CD14-positive monocyte (primary cell): Measurements from ENCODE around the gene FREM1. TPM values are rescaled to one million over a fixed set of nuclear protein-coding genes. Genes with fewer than 3 reads are reported as not detected.

Experiments used
- DNase-seq, 3 donors: peaks; one replicate each; pipeline ENCODE4 v3.0.0-alpha.2; 2011 to 2022
- H2AFZ ChIP-seq: 2 replicates; pipeline ENCODE4 v1.6.0; 2012; ENCODE audit warnings: mild to moderate bottlenecking, low read depth, low read length, inconsistent platforms; ENCODE audit not compliant: insufficient read depth, poor library complexity, severe bottlenecking
- H3K27ac ChIP-seq, 2 donors: 1 replicate in 1 of 2; 2 replicates in 1 of 2; pipeline ENCODE4 v1.5.1; 2012 to 2013; ENCODE audit warnings: low read length in 2 of 2, control low read depth in 1 of 2, inconsistent platforms in 1 of 2, low read depth in 1 of 2, mild to moderate bottlenecking in 1 of 2
- H3K27me3 ChIP-seq, 2 donors: one replicate each; pipeline versions ENCODE4 v1.6.0 to v1.6.1; 2011 to 2013; ENCODE audit warnings: low read length in 2 of 2; ENCODE audit not compliant: control insufficient read depth in 2 of 2, insufficient read depth in 2 of 2
- H3K36me3 ChIP-seq, 2 donors: replicated peaks in 1 of 2; 1 replicate in 1 of 2; 2 replicates in 1 of 2; pipeline versions ENCODE4 v1.5.1 to v1.6.1; 2012 to 2013; ENCODE audit warnings: low read length in 2 of 2, control low read depth in 1 of 2, inconsistent platforms in 1 of 2, mild to moderate bottlenecking in 1 of 2; ENCODE audit not compliant: insufficient read depth in 2 of 2, control insufficient read depth in 1 of 2
- H3K4me1 ChIP-seq, 2 donors: 1 replicate in 1 of 2; 2 replicates in 1 of 2; pipeline versions ENCODE4 v1.5.1 to v1.6.1; 2012 to 2013; ENCODE audit warnings: low read length in 2 of 2, control low read depth in 1 of 2, inconsistent platforms in 1 of 2, mild to moderate bottlenecking in 1 of 2, moderate library complexity in 1 of 2; ENCODE audit not compliant: insufficient read depth in 2 of 2, control insufficient read depth in 1 of 2
- H3K4me2 ChIP-seq: replicated peaks from 2 replicates; pipeline ENCODE3; 2012; ENCODE audit warnings: low read length, moderate library complexity, mild to moderate bottlenecking; ENCODE audit not compliant: poor library complexity, severe bottlenecking; ENCODE audit errors: extremely low read depth
- H3K4me3 ChIP-seq, 3 experiments: fragments of 200-600 bp in 1 of 3; sonication (generic) in 1 of 3; replicated peaks in 1 of 3; 1 replicate in 2 of 3; 2 replicates in 1 of 3; pipeline ENCODE4 v1.5.1; 2011 to 2013; ENCODE audit warnings: low read length in 3 of 3, mild to moderate bottlenecking in 3 of 3, control low read depth in 2 of 3, low read depth in 2 of 3, inconsistent platforms in 1 of 3, moderate library complexity in 1 of 3
- H3K79me2 ChIP-seq: 2 replicates; pipeline ENCODE4 v1.6.0; 2012; ENCODE audit warnings: mild to moderate bottlenecking, control low read depth, inconsistent platforms, low read length, moderate library complexity; ENCODE audit not compliant: insufficient read depth
- H3K9ac ChIP-seq: 2 replicates; pipeline ENCODE4 v1.6.0; 2017; ENCODE audit warnings: low read length, mild to moderate bottlenecking; ENCODE audit not compliant: insufficient read depth, poor library complexity, severe bottlenecking
- H3K9me3 ChIP-seq, 2 donors: replicated peaks in 1 of 2; 1 replicate in 1 of 2; 2 replicates in 1 of 2; pipeline versions ENCODE4 v1.5.1 to v1.6.1; 2012 to 2013; ENCODE audit warnings: low read length in 2 of 2, control low read depth in 1 of 2; ENCODE audit not compliant: control insufficient read depth in 1 of 2, insufficient read depth in 1 of 2
- H4K20me1 ChIP-seq: 2 replicates; pipeline ENCODE4 v1.6.0; 2012; ENCODE audit warnings: mild to moderate bottlenecking, low read length, control low read depth, moderate library complexity; ENCODE audit not compliant: insufficient read depth
- H3K27ac Mint-ChIP-seq, 7 donors: one replicate each; pipeline ENCODE4 v1.8.0; 2020; ENCODE audit warnings: mild to moderate bottlenecking in 7 of 7, mixed read lengths in 7 of 7, moderate library complexity in 6 of 7, inconsistent platforms in 2 of 7
- H3K27me3 Mint-ChIP-seq, 3 donors: one replicate each; pipeline ENCODE4 v1.8.0; 2021 to 2022; ENCODE audit warnings: low read depth in 3 of 3, mild to moderate bottlenecking in 3 of 3, mixed read lengths in 3 of 3, moderate library complexity in 3 of 3, inconsistent platforms in 1 of 3
- H3K36me3 Mint-ChIP-seq, 2 donors: one replicate each; pipeline ENCODE4 v1.8.0; 2020; ENCODE audit warnings: mixed read lengths in 2 of 2, inconsistent platforms in 1 of 2, mild to moderate bottlenecking in 1 of 2
- H3K4me1 Mint-ChIP-seq: one replicate; pipeline ENCODE4 v1.8.0; 2020; ENCODE audit warnings: mild to moderate bottlenecking, mixed read lengths
- H3K4me3 Mint-ChIP-seq, 2 donors: one replicate each; pipeline ENCODE4 v1.8.0; 2020; ENCODE audit warnings: mild to moderate bottlenecking in 2 of 2, mixed read lengths in 2 of 2, moderate library complexity in 1 of 2
- H3K9me3 Mint-ChIP-seq, 7 donors: one replicate each; pipeline ENCODE4 v1.8.0; 2020 to 2022; ENCODE audit warnings: mixed read lengths in 7 of 7, mild to moderate bottlenecking in 6 of 7, moderate library complexity in 6 of 7, inconsistent platforms in 2 of 7
- CTCF ChIP-seq: fragments of 200-600 bp; IDR thresholded peaks from one replicate; pipeline ENCODE4 v1.8.0; 2022; ENCODE audit warnings: antibody characterized with exemption, mild to moderate bottlenecking
- WGBS: methylation state at CpG from one replicate; pipeline ENCODE4 v1.1.5; 2013; ENCODE audit warnings: missing lambda C conversion rate; ENCODE audit not compliant: insufficient coverage; 5-methylcytosine and 5-hydroxymethylcytosine counted together
- intact Hi-C, 2 donors: fragments of 100-400 bp; cut with micrococcal nuclease; formaldehyde crosslinking; loops; one replicate each; pipeline versions ENCODE4 v1.15.0 to v1.15.1; 2023
- polyA plus RNA-seq, 3 donors: library from polyadenylated mRNA; depleted of rRNA in 1 of 3; unstranded in 2 of 3; stranded (reverse) in 1 of 3; fragments of 300-500 nt in 2 of 3; fragments of >200 nt in 1 of 3; fragmentation: Illumina TruSeq in 2 of 3; gene quantifications; 1 replicate in 2 of 3; 2 replicates in 1 of 3; pipeline ENCODE4 v1.2.3, GENCODE V29; 2012 to 2021

The FREM1 gene
- polyA plus RNA-seq, 3 donors = not detected

- Mint-ChIP-seq H3K27me3 (peaks cover 0 to 3% (median 2%) of the 10 kb centered on the region in 3 donors), H3K4me1 (no peaks in the 10 kb centered on the region), H3K27ac (no peak overlapping the region), H3K9me3 (peaks cover 0 to 15% (median 0%) of the 10 kb centered on the region in 7 donors), H3K4me3 (no peak overlapping the region), H3K36me3 (no peaks in the 10 kb centered on the region)
- no peak overlapping the region for H3K9ac ChIP-seq
- H3K79me2 ChIP-seq = no peaks in the 10 kb centered on the region
- H3K9me3 ChIP-seq = peaks cover 0 to 5% of the 10 kb centered on the region in 2 donors
- no peaks in the 10 kb centered on the region for H3K36me3 ChIP-seq
- H3K4me1 ChIP-seq = no peaks in the 10 kb centered on the region
- no peak overlapping the region for H3K4me3 ChIP-seq
- 90% methylated on average over 6 of the region's 7 CpGs for WGBS
- TF ChIP-seq CTCF = no peak
- no peaks in the 10 kb centered on the region for H3K27me3 ChIP-seq
- intact Hi-C loops = no loop called here
- DNase-seq = no peak
- H4K20me1 ChIP-seq = no peaks in the 10 kb centered on the region
- H3K4me2 ChIP-seq = no peak overlapping the region
- H3K27ac ChIP-seq = no peak overlapping the region
- H2AFZ ChIP-seq = no peak overlapping the region
Observed at GRCh38 chr9:14941501-14942405, 31.5 kb upstream of the FREM1 start.

- no peak overlapping the region for H3K4me3 ChIP-seq
- H3K27me3 ChIP-seq = no peaks in the 10 kb centered on the region
- Mint-ChIP-seq H3K27me3 (peaks cover 0 to 3% (median 2%) of the 10 kb centered on the region in 3 donors), H3K9me3 (peaks cover 0 to 9% (median 0%) of the 10 kb centered on the region in 7 donors), H3K27ac (no peak overlapping the region), H3K36me3 (no peaks in the 10 kb centered on the region), H3K4me3 (no peak overlapping the region), H3K4me1 (no peaks in the 10 kb centered on the region)
- no peaks in the 10 kb centered on the region for H3K9me3 ChIP-seq
- no peaks in the 10 kb centered on the region for H4K20me1 ChIP-seq
- WGBS = 94% methylated on average over 4 of the region's 4 CpGs
- H3K4me1 ChIP-seq = no peaks in the 10 kb centered on the region
- no peak overlapping the region for H3K9ac ChIP-seq
- no peaks in the 10 kb centered on the region for H3K36me3 ChIP-seq
- H3K79me2 ChIP-seq = no peaks in the 10 kb centered on the region
- TF ChIP-seq CTCF = no peak
- intact Hi-C loops = no loop called here
- H2AFZ ChIP-seq = no peak overlapping the region
- DNase-seq = no peak
- H3K27ac ChIP-seq = no peak overlapping the region
- H3K4me2 ChIP-seq = no peak overlapping the region
Observed at GRCh38 chr9:14939378-14939777, 29.1 kb upstream of the FREM1 start.
